SK-N-SH (cell line): ENCODE measurements around the gene HOXA1. TPM values are rescaled to one million over a fixed set of nuclear protein-coding genes. Genes with fewer than 3 reads are reported as not detected.

Source experiments
- CTCF ChIA-PET: fragments of 300-600, 350-600 bp; formaldehyde crosslinking; extraction: SDS; loops from one replicate; lab custom pipeline; 2021; lab: Yijun Ruan, JAX
- POLR2A ChIA-PET: fragments of 350-600 bp; sonication (Branson Sonifier 250); formaldehyde crosslinking; extraction: SDS; loops from one replicate; lab custom pipeline; 2020; ENCODE audit warnings: antibody characterized with exemption, inconsistent platforms; lab: Yijun Ruan, JAX
- DNase-seq: peaks from one replicate; pipeline ENCODE4 v3.0.0; 2012
- H2AFZ ChIP-seq: fragments of 200-600 bp; sonication (generic); 2 replicates; pipeline ENCODE4 v1.8.1; 2016; ENCODE audit warnings: antibody characterized with exemption, mild to moderate bottlenecking, low read depth
- H3F3A ChIP-seq: fragments of 200-600 bp; sonication (generic); replicated peaks from 2 replicates; pipeline ENCODE3; 2016; ENCODE audit warnings: antibody characterized with exemption, mild to moderate bottlenecking; ENCODE audit not compliant: insufficient read depth
- H3K27ac ChIP-seq, 2 experiments: fragments of 200-500 bp in 1 of 2; fragments of 200-600 bp in 1 of 2; sonication (Bioruptor generic) in 1 of 2; sonication (generic), shearing (Covaris generic) in 1 of 2; 2 replicates each; pipeline versions ENCODE4 v1.5.1 to v1.6.1; 2014 to 2016; ENCODE audit warnings: low read depth in 2 of 2, inconsistent platforms in 1 of 2, low read length in 1 of 2, mild to moderate bottlenecking in 1 of 2, mixed read lengths in 1 of 2
- H3K27me3 ChIP-seq: fragments of 200-600 bp; sonication (generic), shearing (Covaris generic); 2 replicates; pipeline ENCODE4 v1.6.1; 2016; ENCODE audit warnings: mixed run types; ENCODE audit not compliant: insufficient read depth
- H3K36me3 ChIP-seq, 2 experiments: fragments of 200-500 bp in 1 of 2; fragments of 200-600 bp in 1 of 2; sonication (Bioruptor generic) in 1 of 2; sonication (generic) in 1 of 2; replicated peaks in 1 of 2; 2 replicates each; pipeline versions ENCODE3 to v1.5.1; 2014 to 2016; ENCODE audit warnings: low read length in 1 of 2, mild to moderate bottlenecking in 1 of 2; ENCODE audit not compliant: insufficient read depth in 2 of 2, control insufficient read depth in 1 of 2
- H3K4me1 ChIP-seq, 2 experiments: fragments of 200-500 bp in 1 of 2; fragments of 200-600 bp in 1 of 2; sonication (Bioruptor generic) in 1 of 2; sonication (generic), shearing (Covaris generic) in 1 of 2; 2 replicates each; pipeline versions ENCODE4 v1.5.1 to v1.6.1; 2014 to 2016; ENCODE audit warnings: low read depth in 1 of 2, low read length in 1 of 2, mixed run types in 1 of 2; ENCODE audit not compliant: insufficient read depth in 2 of 2, control insufficient read depth in 1 of 2
- H3K4me2 ChIP-seq: fragments of 200-600 bp; sonication (generic), shearing (Covaris generic); 2 replicates; pipeline ENCODE4 v1.6.1; 2017; ENCODE audit warnings: mixed run types
- H3K4me3 ChIP-seq, 2 experiments: fragments of 200-500 bp in 1 of 2; fragments of 200-600 bp in 1 of 2; sonication (Bioruptor generic) in 1 of 2; sonication (generic), shearing (Covaris generic) in 1 of 2; 2 replicates each; pipeline versions ENCODE4 v1.5.1 to v1.8.1; 2014 to 2016; ENCODE audit warnings: low read depth in 2 of 2, inconsistent platforms in 1 of 2, low read length in 1 of 2, mild to moderate bottlenecking in 1 of 2, mixed read lengths in 1 of 2, moderate library complexity in 1 of 2
- H3K79me2 ChIP-seq: fragments of 200-600 bp; sonication (generic); 2 replicates; pipeline ENCODE4 v1.8.1; 2017; ENCODE audit warnings: mild to moderate bottlenecking; ENCODE audit not compliant: insufficient read depth
- H3K9ac ChIP-seq: fragments of 200-600 bp; sonication (generic); 2 replicates; pipeline ENCODE4 v1.6.1; 2017; ENCODE audit warnings: mixed run types
- H3K9me2 ChIP-seq: fragments of 200-600 bp; sonication (generic); 2 replicates; pipeline ENCODE4 v1.6.1; 2017; ENCODE audit warnings: mixed run types
- H3K9me3 ChIP-seq: fragments of 200-600 bp; sonication (generic); 2 replicates; pipeline ENCODE4 v1.6.1; 2017; ENCODE audit warnings: mixed run types, mild to moderate bottlenecking, moderate library complexity
- H4K20me1 ChIP-seq: fragments of 200-600 bp; sonication (generic); 2 replicates; pipeline ENCODE4 v1.6.1; 2017; ENCODE audit warnings: mild to moderate bottlenecking, mixed run types; ENCODE audit not compliant: insufficient read depth
- ELF1 ChIP-seq: IDR thresholded peaks from 2 replicates; pipeline ENCODE4 v1.4.0; 2012
- EZH2phosphoT487 ChIP-seq: fragments of 200-600 bp; sonication (generic); IDR thresholded peaks from 2 replicates; pipeline ENCODE4 v1.6.1; 2017; ENCODE audit warnings: low read depth, mixed run types, mild to moderate bottlenecking, antibody characterized with exemption, moderate library complexity, borderline replicate concordance
- SIN3A ChIP-seq: IDR thresholded peaks from 2 replicates; pipeline ENCODE4 v1.6.1; 2012; ENCODE audit warnings: low read depth, mild to moderate bottlenecking, low read length, moderate library complexity, borderline replicate concordance
- TAF1 ChIP-seq: IDR thresholded peaks from 2 replicates; pipeline ENCODE4 v1.6.1; 2012; ENCODE audit warnings: low read depth, mild to moderate bottlenecking, low read length, moderate library complexity, borderline replicate concordance
- TEAD4 ChIP-seq: IDR thresholded peaks from 2 replicates; pipeline ENCODE4 v1.4.0; 2012; ENCODE audit warnings: mild to moderate bottlenecking, borderline replicate concordance; ENCODE audit not compliant: insufficient read depth
- WGBS: methylation state at CpG from one replicate; pipeline ENCODE4 v1.1.6; 2017; ENCODE audit warnings: low lambda C conversion rate; 5-methylcytosine and 5-hydroxymethylcytosine counted together
- polyA plus RNA-seq, 3 experiments: library from polyadenylated mRNA; depleted of rRNA; stranded (reverse); fragments of >200 nt; gene quantifications; 2 replicates each; pipeline ENCODE4 v1.2.3, GENCODE V29; 2012
- TF ChIP-seq, protein P1 (sequence below): IDR thresholded peaks from 2 replicates; pipeline ENCODE4 v1.4.0; 2012; ENCODE audit warnings: low read depth, borderline replicate concordance

HOXA1 gene
- polyA plus RNA-seq, 1 of the 3 experiments (the other 2 are of a cell fraction): not detected

DNA sequence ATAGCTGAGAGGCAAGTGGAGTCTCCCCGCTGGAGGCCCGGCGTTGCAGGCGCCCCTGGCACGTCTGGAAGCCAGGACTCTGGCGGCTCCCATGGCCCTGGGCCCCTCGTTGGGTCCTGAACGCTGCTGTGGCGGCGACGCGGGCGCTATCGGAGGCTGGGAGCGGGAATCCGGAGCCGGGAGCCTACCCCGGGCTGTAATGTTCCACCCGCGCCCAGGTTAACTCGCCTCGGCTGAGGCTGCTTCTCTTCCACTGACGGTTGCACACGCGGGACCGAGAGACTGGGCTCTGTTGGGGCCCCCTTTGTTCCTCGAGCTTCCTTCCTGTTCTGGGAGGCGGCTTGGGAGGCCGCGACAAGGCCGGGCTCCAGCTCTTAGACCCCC is 49.0 kb upstream of the HOXA1 start:
- CTCF ChIA-PET: interaction anchor here (0.8 to 10.9 kb wide), 16 partner anchors 12 to 776 kb away, joined by 3 to 270 read pairs (median 6); partner anchors contain the start of genes HOXA11, HOXA4 and HOXA7
- Histone ChIP-seq H2AFZ (0 out of 2 replicates have a peak overlapping the region, but pooled peaks have one; percentile 29), H3K9me3 (no peaks in the 10 kb centered on the region), H3F3A (no peaks in the 10 kb centered on the region), H3K79me2 (no peaks in the 10 kb centered on the region), H3K27me3 (peaks cover 100% of the 10 kb centered on the region), H3K27ac (no peak overlapping the region), H3K4me3 (no peak overlapping the region), H3K36me3 (no peaks in the 10 kb centered on the region), H4K20me1 (no peaks in the 10 kb centered on the region), H3K9me2 (no peaks in the 10 kb centered on the region), H3K4me1 (peaks cover 11 to 12% of the 10 kb centered on the region in 2 experiments; a peak in 1 of 4 replicates), H3K4me2 (peak overlapping the region; percentile 42; the same call in 1 of the 2 replicates), H3K9ac (no peak overlapping the region)
- WGBS: 35% methylated on average over 19 of the region's 31 CpGs
- POLR2A ChIA-PET: interaction anchor here (0.6 kb wide), 1 partner anchor 13 kb away, joined by 3 read pairs; no protein-coding TSS in a partner anchor
- DNase-seq: peak; percentile 47
- no peak for TF ChIP-seq SIN3A
- TF ChIP-seq ELF1: no peak
- TF ChIP-seq TAF1: no peak
- no peak for TF ChIP-seq TEAD4
- TF ChIP-seq, all 33 proteins: peak for 0

DNA sequence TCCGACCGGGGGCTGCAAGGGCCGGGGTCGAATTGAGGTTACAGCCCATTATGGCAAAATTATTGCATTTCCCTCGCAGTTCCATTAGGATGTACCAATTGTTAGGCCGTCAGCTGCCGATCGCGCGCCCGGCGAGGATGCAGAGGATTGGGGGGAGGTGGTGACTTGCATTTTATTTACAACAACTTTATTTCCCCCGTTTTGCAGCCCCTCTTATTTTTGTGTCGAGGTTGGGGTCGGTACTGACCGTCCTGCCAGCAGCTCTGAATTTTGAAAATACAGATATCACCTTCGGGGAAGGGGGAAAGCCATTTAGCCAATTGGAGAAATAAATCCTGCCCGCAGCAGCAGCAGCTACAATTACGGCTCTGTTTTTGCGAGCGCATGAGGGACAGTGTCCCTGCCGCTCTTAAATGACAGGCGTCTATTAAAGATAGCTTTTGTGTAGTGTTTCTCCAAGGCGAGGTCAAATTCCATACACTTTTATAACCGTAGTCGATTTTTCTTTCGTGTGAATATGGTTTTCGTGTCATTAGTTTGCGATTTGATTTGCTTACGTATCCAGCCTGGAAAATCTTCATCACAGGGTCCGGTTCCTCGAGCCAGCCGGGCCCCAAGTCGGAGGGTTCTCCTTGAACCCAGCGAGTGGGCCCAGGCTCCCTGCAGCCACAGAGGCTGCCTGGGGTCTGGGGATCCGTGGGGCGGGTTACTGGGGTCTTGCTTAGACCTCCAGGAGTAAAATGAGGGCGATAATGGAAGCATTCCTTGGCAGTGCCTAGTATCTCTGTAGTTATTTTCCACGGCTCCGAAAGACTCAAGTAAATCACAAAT is 48.4 kb upstream of the HOXA1 start:
- Histone ChIP-seq H3K27me3 (peaks cover 100% of the 10 kb centered on the region), H3K9me2 (no peaks in the 10 kb centered on the region), H3K4me1 (peaks cover 11 to 12% of the 10 kb centered on the region in 2 experiments; a peak in 1 of 4 replicates)
- 0 out of 2 replicates have a peak, but pooled peaks have one; percentile 23 for TF ChIP-seq EZH2phosphoT487
- TF ChIP-seq, protein P1, sequence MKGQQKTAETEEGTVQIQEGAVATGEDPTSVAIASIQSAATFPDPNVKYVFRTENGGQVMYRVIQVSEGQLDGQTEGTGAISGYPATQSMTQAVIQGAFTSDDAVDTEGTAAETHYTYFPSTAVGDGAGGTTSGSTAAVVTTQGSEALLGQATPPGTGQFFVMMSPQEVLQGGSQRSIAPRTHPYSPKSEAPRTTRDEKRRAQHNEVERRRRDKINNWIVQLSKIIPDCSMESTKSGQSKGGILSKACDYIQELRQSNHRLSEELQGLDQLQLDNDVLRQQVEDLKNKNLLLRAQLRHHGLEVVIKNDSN: no peak
- TF ChIP-seq, all 33 proteins: peak for 1
- Histone ChIP-seq H3K36me3 (no peaks in the 10 kb centered on the region), H3K27ac (no peak overlapping the region), H3K4me2 (peak overlapping the region; percentile 42), H4K20me1 (no peaks in the 10 kb centered on the region), H3K79me2 (no peaks in the 10 kb centered on the region), H3K4me3 (peak overlapping the region; percentile 17 to 31; a peak in 2 of 4 replicates), H3K9me3 (no peaks in the 10 kb centered on the region), H3F3A (no peaks in the 10 kb centered on the region), H3K9ac (no peak overlapping the region), H2AFZ (no peak overlapping the region)
- ChIA-PET CTCF (interaction anchor here (0.6 to 10.9 kb wide), 36 partner anchors 8 to 1292 kb away, joined by 3 to 270 read pairs (median 4); partner anchors contain the start of genes HOXA10, HOXA11, HOXA3 and HOXA4), POLR2A (interaction anchor here (0.6 kb wide), 1 partner anchor 13 kb away, joined by 3 read pairs; no protein-coding TSS in a partner anchor)
- no peak for DNase-seq
- 15% methylated on average over 38 of the region's 40 CpGs for WGBS
